Stimulated activated CD8-positive, alpha-beta memory T cell treated with anti-CD3 and anti-CD28 coated beads, Interleukin-4, amount 100 ng/mL, for 4 hours (primary cell): ENCODE measurements around the gene SUSD1.
"Not testable (repeated sequence)": the region's sequence is repeated elsewhere in the genome, so short reads cannot be mapped to it uniquely, and the experiment has no call there.

ENCODE experiments used
- DNase-seq, 2 donors: peaks; one replicate each; pipeline ENCODE4 v3.0.0-alpha.2; 2020; ENCODE audit warnings: low read depth in 2 of 2, low spot score in 1 of 2

The SUSD1 gene

DNA sequence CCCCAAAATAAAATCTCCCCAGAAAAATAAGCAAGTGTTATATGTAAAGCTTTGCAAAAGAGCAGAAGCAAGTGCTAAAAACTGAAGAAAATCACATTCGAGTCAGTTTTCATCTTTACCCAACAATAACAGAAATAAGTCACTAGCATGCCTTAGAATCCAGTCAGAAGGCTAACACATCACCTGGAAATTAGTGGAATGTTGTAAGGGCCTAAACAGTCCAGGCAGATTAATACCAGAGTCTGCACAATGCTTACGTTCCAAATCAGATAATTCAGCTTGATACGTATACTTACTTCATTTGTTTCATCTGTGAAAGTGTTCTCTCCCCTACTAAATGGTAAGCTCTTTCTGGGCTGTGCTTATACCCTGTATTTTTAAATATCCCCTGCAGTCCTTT, 42.7 kb downstream of the SUSD1 start:
- no peak for DNase-seq

DNA sequence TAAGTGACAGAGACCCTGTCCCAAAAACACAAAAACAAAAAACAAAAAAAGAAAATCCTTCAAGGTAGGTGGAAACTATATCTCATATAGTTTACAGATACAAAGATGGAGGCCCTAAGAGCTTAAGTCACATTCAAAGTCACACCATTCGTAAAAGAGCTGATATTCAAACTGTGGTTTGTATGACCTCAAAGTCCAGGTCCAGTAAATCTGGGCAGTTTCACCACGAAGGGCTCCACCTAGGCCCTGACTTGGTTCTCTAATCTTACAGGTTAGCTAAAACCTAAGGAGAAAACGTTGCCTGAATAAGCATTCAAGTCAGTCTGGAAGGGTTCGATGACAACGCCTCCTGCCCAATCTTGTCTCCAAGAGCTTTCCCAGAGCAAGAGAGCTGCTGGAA, 44.1 kb downstream of the SUSD1 start:
- DNase-seq, result no peak

DNA sequence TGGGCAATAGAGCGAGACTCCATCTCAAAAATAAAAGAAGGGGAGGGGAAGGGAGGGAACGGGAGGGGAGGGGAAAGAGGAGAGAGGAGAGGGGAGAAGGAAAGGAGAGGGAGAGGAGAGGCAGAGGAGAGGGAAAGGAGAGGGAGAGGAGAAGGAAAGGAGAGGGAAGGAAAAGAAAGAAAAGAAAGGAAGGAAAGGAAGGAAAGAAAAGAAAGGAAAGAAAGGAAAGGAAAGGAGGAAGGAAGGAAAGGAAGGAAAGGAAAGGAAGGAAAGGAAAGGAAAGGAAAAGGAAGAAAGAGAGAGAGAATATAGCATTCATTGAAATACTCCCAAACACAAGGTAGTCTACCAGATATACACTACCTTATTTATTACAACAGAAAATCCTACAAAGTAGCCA, 44.8 kb downstream of the SUSD1 start:
- no peak for DNase-seq

DNA sequence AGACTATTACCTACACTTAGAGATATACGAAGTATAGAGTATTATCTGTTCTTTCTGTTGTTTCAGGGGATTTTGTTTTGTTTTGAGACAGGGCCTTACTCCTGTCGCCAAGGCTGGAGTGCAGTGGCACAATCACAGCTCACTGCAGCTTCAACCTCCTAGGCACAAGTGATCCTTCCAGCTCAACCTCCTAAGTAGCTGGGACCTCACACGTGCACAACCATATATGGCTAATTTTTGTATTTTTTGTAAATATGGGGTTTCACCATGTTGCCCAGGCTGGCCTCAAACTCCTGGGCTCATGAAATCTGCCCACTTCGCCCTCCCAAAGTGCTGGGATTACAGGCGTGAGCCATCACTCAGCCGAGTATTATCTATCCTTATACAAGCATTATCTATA, 45.9 kb downstream of the SUSD1 start:
- DNase-seq, result no peak

DNA sequence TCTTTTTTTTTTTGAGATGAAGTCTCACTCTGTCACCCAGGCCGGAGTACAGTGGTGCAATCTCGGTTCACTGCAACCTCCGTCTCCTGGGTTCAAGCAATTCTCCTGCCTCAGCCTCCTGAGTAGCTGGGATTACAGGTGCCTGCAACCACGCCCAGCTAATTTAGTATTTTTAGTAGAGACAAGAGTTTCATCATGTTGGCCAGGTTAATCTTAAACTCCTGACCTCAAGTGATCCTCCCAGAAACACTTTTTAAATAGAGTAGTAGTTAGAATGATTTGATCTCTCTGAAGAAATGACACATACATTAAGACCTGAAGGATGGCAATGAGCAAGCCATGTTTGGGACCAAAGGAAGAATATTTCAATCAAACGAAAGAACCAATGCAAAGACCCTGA, 46.7 kb downstream of the SUSD1 start:
- DNase-seq, result not testable (repeated sequence)

DNA sequence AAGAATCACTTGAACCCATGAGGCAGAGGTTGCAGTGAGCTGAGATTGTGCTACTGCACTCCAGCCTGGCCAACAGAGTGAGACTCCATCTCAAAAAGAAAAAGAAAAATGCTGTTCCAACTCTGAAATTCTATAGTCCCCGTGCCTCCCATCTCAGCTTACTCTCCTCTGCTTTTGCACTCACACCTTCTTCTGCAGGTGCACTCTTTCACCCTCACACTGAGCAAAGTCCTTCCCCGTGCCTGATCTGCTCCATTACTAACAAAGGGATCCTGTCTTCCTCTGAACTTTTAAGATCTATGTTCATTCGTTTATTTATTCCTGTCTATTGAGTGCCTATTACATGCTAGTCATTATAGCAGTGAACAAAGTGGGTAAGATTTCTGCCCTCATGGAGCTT, 47.8 kb downstream of the SUSD1 start:
- DNase-seq, result no peak

DNA sequence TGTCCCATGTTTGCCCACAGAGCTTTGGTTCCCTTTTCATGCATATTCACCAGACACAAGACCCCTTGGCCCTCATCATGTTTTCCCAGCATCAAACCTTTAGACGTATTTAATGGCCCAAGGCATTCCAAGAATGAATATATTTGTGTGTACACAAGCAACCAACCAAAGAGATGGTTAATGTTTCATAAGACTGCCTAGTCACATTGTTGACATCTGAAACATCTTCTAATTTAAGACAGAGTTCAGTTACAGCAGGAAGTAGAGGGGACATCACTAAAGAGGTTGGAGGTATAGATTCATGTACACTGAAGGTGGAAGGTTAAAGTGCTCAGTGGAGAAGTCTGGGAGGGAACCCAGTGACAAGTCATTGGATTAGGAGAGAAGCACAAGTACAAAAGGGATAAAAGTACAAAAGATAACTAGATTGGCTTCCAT, 49.1 kb downstream of the SUSD1 start:
- no peak for DNase-seq

DNA sequence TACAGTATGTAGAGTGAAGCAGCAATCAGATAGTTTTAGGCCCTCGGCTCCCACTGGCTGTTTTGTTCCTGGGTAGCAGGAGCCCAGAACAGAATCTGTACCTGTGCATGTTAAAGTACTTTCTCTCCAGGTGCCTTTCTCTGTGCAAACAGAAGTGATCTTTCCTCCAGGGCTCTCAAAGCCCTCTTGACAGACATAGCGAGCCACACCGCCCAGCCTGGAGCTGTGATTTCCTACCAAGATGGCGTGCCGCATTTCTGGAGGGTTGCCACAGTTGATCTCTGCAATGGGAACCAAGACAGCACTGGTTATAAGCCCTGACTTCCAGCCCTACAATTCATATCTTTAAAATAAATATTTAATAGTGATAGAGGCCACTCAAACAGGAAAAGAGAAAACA, 50.9 kb downstream of the SUSD1 start:
- DNase-seq, result no peak

DNA sequence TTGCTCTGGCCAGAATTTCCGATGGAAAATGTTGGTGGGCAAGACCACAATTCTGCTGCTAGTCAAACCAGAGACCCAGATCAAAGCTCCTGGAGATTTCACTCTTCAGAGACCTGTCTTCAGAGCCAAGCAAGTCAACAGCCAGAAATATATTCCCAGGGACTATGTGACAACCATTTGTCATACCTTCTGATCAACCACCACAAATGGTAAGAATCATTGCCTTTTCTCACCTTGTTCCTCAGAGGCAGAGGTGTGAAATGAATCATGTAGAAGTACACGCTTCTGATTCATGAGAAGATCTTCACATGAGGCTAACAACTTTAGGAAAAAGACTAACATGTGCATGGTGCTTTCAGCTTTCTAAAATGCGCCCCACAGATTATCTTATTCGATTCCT, 53.5 kb downstream of the SUSD1 start:
- DNase-seq, result no peak

DNA sequence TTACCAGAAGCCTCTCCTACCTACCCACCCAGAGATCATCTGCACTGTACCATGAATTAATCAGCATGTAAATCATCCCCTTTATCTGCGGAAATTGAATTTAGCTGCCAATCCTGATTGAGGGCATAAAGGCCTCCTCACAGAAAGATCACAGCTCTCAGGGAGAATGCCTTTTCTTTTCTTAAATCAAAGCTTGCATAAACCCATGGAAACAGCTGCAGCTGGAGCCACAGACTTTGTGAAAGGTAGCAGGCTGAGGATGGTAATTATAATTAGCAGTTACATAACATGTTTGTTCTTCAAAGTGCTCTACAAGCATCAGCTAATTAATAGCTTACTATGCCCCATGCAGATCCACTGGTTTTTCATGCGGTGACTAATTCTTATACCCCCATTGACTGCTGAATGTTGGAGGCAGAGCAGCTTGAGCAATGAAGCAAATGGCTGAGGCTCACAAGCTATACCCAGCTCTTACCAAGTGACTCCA, 54.6 kb downstream of the SUSD1 start:
- no peak for DNase-seq

DNA sequence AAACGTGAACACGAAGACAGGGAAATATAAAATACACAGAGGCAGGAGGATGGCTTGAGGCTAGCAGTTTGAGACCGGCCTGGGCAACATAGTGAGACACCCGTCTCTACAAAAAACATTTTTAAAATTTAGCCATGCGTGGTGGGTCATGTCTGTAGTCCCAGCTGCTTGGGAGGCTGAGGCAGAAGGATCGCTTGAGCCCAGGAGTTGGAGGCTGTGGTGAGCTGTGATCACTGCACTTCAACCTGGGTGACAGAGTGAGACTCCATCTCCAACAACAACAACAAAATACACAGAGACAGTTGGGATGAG, 55.1 kb downstream of the SUSD1 start:
- no peak for DNase-seq

DNA sequence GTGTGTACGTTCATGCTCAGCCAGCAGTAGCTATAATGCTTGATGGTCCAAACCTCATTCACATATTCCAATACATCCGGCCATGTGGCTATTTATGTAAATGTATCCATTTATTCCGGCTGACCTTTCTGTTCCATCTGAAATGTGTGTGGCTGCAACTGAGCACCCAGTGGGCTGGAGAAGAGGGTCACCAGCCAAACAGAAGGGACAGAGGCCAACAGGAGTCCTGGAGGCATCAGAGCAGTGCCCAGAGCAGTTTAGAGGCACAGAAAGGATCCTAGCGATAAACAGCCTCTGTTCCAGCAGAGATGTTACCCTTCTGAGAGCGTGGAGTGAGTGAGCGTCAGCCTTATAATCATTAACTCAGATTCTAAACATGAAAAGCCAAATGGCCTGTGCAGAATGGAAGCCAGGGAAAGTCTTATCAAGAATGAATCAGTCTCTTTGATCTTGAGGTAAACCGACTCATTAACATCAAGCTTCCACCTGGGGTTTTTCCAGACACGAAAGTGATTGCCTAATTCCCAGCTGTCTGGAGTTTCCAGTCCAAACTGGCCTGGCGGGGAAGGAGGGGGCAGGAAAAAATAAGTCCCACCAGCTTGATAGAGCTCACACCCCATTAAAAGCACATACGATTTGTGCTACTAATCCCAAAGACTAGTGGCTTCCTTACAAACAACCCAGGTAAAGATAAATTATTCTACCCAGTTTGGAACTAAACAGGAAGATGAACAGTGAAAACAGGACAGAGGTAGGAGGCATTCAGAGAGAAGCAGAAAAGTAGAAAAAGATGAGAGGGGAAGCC, 55.7 kb downstream of the SUSD1 start:
- DNase-seq, result no peak

DNA sequence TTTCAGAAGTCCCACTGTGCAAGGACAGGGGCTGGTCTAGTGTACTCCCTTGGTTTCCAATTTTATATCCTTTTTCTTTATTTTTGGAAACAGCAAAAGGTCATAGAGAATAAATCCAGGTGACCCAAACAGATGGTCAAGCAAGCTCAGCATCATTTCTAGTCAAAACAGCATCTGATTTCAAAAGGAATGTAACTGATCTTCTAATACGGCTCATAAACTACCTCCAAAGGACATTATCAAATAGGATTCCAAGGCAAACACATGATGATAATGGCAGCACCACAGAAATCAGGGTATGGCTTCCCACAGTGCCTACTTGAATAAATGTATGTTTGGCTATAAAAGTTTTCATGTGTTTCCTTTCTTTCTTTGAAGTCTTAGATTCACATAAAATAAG, 57.1 kb downstream of the SUSD1 start:
- no peak for DNase-seq

DNA sequence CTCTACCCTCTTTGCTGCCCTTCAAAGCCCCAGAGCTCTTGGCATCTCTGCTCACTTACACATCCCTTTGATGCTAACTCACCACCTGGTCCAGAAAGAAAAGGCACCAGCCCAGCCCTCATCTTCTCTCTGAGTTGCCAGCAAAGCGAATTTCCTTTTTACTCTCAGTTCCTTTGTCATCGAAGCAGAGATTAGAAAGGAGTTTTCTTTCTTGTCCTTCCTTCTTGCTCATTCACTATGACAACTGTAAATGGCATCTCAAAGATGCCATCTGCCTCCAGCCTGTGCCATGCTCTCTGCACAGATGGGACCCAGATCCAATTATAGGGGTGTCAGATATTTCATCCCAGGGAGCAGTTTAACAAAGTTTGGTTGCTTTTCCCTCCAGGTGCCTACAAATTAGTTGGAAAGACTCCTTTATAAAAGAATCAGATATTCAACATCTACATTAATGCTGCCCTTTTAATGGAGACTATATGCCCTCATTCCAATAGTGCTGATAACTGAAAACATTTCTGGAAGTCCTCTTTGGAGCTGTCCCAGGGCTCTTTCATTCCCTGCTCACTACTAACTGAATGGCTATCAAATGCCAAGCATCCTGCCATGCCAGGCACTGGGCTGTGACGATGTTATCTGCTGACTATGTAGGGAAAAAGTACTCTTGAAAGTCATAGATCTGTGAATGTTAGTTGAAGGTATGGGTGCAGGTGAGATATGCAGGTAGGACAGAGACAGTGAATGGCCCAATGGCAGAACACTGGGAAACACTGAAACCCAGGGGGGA, 58.9 kb downstream of the SUSD1 start:
- DNase-seq, result no peak

DNA sequence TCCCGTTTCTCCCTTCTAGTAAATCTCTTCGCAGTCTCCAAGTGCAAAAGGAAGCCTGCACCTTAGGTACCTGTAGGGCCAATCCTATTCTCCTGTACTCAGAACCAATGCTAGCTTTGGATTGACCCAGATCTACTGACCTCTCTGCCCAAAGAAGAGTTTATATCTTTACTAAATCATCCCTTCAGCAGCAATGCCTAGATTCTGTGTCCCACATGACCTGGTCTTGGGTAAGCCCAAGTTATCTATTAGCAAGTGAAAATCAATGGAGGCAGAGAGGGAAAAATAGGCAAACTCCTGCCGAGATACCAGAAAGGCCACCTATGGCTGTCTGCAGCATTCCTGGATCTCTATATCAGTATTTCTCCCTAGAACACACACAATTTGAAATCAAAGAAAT, 60.0 kb downstream of the SUSD1 start:
- DNase-seq, result no peak

DNA sequence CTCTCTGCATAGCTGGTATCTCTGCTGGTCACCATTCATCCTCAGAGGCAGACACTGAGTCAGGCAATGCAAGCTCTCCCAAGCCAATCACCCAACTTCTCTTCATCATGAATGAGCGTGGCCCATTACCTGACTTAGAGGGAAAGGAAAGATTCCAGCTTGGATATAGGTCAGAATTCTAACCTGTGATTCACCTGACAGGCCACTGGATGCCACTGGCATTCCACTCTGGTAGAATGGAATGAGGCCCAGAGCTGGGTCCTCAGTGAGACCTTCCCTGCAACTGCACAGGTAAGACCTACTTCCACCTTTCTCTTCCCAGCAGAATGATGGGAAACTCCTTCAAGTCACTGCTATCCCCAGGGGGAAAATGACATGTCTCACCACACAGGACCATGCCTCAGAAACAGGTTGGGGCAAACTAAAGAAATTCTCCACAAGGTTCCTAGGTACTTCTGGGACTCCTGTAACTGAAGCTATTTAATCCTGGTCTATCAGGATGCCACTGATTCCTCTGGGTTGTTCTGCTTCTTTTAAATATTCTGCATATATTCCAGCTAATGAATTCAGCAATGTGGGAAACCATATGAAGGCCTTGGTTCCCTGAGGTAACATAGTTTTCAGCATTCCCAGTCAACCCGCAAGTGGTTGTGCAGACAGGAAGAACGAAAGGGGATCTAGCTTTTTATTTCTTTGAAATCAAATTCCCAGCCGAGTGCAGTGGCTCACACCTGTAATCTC, 62.0 kb downstream of the SUSD1 start:
- no peak for DNase-seq

DNA sequence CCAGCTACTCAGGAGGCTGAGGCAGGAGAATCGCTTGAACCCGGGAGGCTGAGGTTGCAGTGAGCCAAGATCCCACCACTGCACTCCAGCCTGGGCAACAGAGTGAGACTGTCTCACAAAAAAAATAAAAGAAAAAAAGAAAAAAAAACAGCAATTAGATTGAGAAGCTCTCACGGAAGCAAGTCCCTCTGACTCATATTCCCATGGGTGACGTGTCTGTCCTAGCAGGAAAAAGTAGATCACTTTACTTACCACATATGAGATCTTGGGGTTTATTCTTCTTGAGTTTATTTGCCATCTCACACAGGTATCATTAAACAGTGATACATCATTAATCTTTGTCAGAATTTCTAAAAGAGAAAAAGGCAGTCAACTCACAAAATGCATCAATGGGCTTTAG, 62.6 kb downstream of the SUSD1 start:
- DNase-seq, result no peak

DNA sequence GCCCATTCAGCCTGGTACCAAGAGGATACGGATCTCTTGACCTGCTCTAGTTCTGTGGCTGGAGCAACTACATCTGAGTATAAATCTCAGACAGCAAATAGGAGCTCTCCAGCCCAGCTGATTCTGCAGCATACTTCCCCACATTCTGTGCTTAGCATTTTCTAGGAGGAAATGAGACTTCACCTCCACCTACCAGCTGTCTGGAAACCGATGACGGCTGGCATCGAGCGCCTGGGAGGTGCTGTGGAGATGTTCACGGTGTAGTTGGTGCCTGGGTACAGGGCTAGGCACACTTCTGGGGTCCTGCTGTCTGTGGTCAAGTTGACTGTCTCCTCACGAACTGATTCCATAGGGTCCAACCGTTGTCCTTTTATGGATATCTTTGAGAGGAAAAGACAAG, 63.6 kb downstream of the SUSD1 start:
- DNase-seq, result no peak

DNA sequence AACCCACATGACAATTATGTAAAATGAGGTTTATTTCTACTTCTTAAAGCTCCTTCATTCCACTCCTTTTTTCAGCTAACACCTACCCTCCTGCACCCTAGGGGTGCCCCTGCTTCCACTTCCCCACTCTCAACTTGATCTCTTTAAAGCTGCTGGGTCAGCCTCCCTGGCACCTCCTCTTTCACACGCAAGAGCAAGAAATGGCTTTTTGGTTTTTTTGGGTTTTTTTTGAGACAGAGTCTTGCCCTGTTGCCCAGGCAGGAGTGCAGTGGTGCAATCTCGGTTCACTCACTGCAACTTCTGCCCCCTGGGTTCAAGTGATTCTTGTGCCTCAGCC, 64.4 kb downstream of the SUSD1 start:
- DNase-seq, result no peak

DNA sequence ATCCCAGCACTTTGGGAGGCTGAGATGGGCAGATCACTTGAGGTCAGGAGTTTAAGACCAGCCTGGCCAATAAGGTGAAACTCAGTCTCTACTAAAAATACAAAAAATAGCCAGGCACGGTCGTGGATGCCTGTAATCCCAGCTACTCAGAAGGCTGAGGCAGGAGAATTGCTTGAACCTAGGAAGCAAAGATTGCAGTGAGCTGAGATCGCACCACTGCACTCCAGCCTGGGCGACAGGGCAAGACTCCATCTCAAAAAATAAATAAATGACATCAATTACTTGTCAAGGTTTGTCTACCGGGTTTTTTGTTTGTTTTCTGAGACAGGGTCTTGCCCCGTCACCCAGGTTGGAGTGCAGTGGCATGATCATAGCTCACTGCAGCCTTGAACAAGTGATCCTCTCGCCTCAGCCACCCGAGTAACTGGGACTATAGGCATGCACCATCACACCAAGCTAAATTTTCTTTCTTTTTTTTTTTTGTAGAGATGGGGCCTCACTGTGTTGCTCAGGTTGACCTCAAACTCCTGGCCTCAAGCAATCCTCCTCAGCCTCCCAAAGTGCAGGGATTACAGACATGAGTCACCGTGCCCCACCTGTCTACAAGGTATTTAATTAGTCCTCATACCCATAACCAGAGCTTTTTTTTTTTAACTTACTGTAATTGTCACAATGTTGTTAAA, 64.9 kb downstream of the SUSD1 start:
- DNase-seq, result no peak

DNA sequence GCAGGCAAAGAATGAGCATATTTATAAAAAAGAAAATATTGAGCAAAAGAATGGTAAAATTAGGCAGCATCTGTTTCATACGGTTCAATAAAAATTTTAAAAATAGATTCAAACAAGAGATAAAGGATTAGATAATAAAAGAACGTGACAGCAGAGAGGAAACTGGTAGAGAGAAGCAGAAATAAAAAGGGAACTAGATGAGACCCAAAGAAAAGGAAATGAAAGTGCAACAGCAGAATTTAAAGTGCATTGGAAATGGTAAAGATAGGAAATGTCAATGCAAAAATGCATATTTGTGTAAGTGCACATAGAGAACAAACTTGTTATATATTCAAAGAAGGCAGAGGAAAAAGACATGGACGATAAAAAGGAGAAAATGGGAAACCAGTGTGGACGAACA, 70.2 kb downstream of the SUSD1 start:
- DNase-seq, result no peak

DNA sequence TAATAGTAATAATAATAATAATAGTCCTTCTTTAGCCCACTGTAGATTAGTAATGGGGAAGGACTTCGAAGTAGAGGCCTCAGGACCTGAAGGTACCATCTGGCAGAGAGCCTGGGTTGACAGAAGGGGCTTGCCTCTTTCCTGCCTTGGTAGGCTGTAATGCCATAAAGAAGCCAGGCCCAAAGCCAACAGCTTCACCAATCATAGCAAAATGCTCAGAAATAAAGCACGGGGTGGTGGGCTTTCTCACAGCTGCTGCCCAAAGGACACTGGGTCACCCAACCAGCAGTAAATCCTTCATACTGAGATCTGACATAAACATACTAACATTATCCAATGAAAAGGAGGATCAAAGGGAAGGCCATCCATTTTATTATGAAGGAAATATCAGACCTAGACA, 70.7 kb downstream of the SUSD1 start:
- no peak for DNase-seq
